HG02759 (cell line): ENCODE measurements around the gene ADGRB3.
"Not testable (repeated sequence)": the region's sequence is repeated elsewhere in the genome, so short reads cannot be mapped to it uniquely, and the experiment has no call there.

Experiments
- ATAC-seq: cut with Tn5 transposase; IDR thresholded peaks from one replicate; pipeline ENCODE4 v1.9.1; 2021; ENCODE audit warnings: mild to moderate bottlenecking, moderate library complexity; ENCODE audit not compliant: unreplicated experiment

ADGRB3 gene

GRCh38 chr6:68737061-68737460, 102.0 kb downstream of the ADGRB3 start:
- no peak for ATAC-seq

GRCh38 chr6:68738039-68738438, 103.0 kb downstream of the ADGRB3 start:
- ATAC-seq, result no peak

- peak; percentile 73 for ATAC-seq
Observed at GRCh38 chr6:68740828-68741500, 105.9 kb downstream of the ADGRB3 start.

- peak; percentile 19 for ATAC-seq
Observed at GRCh38 chr6:68741501-68742386, 106.7 kb downstream of the ADGRB3 start.

- no peak for ATAC-seq
Observed at GRCh38 chr6:68743099-68743498, 108.0 kb downstream of the ADGRB3 start.

GRCh38 chr6:68744376-68744775, 109.3 kb downstream of the ADGRB3 start:
- not testable (repeated sequence) for ATAC-seq

- ATAC-seq, result no peak
Observed at GRCh38 chr6:68746376-68746775, 111.3 kb downstream of the ADGRB3 start.

- no peak for ATAC-seq
Observed at GRCh38 chr6:68747110-68747790, 112.2 kb downstream of the ADGRB3 start.

- not testable (repeated sequence) for ATAC-seq
Observed at GRCh38 chr6:68747832-68748231, 112.8 kb downstream of the ADGRB3 start.

GRCh38 chr6:68754681-68755213, 119.7 kb downstream of the ADGRB3 start:
- no peak for ATAC-seq

GRCh38 chr6:68756454-68757375, 121.6 kb downstream of the ADGRB3 start:
- ATAC-seq, result no peak

GRCh38 chr6:68757821-68758220, 122.7 kb downstream of the ADGRB3 start:
- no peak for ATAC-seq

- ATAC-seq, result no peak
Observed at GRCh38 chr6:68758559-68758958, 123.5 kb downstream of the ADGRB3 start.

- no peak for ATAC-seq
Observed at GRCh38 chr6:68760485-68760884, 125.4 kb downstream of the ADGRB3 start.

- ATAC-seq, result no peak
Observed at GRCh38 chr6:68760941-68761676, 126.0 kb downstream of the ADGRB3 start.

- ATAC-seq, result no peak
Observed at GRCh38 chr6:68761985-68762384, 126.9 kb downstream of the ADGRB3 start.

GRCh38 chr6:68771426-68771825, 136.3 kb downstream of the ADGRB3 start:
- ATAC-seq, result no peak

- ATAC-seq, result no peak
Observed at GRCh38 chr6:68774843-68775242, 139.8 kb downstream of the ADGRB3 start.

- no peak for ATAC-seq
Observed at GRCh38 chr6:68776354-68776753, 141.3 kb downstream of the ADGRB3 start.

- ATAC-seq, result no peak
Observed at GRCh38 chr6:68777956-68778355, 142.9 kb downstream of the ADGRB3 start.
